ENCODE measurements around the gene MTHFR.
A peak's percentile ranks its signal among the peaks of the same experiment; 100 is the strongest.

The MTHFR gene

DNA sequence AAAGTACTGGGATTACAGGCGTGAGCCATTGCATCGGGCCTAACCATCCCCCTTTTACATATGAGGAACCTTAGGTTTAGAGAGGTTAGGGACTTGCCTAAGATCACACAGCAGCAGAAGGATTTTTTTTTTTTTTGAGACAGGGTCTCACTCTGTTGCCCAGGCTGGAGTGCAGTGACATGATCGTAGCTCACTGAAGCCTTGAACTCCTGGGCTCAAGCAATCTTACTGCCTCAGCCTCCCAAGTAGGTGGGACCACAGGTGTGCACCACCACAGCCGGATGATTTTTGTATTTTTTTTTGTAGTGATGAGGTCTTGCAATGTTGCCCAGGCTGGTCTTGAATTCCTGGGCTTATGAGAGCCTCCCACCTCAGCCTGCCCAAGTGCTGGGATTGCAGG, 46.0 kb downstream of the MTHFR start:
- DNase-seq (ENCODE audit: low spot score) = no peak

DNA sequence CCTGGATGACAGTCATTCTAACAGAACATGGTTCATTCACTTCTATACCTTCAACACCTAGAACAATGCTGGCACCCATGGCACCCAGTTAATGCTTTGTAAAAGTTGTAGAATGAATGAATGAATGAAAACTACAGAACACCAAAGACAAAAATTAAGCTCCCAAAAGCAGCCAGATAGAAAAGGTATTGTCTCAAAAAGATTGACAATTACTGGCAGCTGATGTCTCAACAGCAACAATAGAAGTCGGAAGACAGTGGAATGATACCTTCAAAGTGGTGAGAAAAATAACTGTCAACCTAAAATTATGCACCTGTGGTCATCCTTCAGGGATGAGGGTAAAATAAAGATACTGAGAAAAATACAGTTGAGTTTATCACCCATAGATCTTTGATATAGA, 48.7 kb downstream of the MTHFR start:
- no peak for DNase-seq (ENCODE audit: low spot score)

DNA sequence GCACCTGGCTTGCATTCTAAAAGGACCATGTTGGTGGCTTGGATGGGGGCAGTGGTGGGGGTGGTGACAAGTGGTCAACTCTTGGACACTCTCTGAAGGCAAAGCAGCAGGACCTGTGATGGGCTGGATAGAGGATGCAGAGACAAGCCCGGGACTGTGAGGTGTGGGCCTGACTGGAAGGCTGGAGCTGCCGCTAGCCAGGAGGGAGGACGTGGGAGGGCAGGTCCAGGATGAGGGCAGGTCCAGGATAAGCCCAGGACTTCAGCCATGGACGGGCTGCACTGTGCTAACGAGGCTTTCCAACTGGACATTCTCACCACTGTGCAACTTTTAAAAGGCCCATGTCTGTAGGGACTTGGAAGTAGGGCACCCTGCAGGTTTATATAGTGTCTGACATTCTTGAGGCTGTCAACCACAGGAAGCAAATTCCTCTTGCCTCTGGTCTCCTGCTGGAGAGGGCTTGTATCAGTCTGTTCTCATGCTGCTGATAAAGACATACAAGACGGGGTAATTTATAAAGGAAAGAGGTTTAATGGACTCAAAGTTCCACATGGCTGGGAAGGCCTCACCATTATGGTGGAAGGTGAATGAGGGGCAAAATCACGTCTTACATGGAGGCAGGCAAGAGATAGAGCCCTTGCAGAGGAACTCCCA, 52.1 kb downstream of the MTHFR start:
- DNase-seq (ENCODE audit: low spot score) = no peak

DNA sequence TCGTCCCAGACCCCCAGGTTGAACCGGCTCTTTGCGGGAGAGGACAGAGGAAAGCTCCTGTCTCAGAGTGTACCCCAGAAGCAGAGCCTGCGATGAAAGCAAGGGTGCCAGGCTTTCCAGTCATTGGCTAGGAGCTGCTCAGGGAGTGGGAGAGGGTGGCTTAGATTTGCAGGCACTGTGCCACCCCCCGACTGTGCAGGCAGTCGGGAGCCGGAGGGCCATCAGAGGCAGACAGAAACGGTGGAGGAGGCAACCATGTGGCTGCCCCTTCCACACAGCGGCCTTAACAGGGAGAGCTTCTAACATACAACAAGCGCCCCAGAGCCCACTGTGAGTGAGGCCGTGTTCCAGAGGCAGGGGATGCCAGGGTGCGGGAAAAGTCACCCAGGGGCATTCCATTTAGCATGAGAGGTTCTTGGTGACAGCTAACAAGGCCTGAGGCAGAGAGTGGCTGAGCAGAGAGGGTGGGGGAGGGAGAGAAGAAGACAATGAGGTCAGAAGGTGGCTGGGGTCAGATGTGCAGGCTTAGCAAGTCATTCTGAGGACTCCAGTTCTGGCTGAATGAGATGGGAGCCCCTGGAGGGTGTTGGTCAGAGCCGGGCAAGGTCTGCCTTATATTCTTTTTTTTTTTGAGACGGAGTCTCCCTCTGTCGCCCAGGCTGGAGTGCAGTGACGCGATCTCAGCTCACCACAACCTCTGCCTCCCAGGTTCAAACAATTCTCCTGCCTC, 53.2 kb downstream of the MTHFR start:
- no peak for DNase-seq (ENCODE audit: low spot score)

DNA sequence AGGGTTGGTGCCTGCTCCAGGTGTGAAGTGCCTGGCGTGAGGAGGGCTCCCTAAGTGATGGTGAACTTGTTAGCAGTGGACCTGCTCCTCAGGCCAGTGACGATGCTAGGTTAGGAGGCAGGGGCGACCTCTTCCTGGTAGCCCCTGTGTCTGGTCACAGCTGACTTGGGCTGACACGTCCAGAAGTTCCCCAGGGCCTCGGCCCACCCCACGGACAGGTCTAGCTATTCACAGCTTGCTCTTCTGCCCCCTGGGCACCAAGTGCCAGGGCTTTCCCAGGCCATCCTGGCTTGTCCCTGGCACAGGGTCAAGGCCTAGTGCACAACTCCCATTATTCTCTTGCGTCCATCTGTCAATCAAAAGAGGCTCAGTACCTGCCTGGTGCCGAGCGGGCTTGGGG, 54.7 kb downstream of the MTHFR start:
- no peak for DNase-seq (ENCODE audit: low spot score)

DNA sequence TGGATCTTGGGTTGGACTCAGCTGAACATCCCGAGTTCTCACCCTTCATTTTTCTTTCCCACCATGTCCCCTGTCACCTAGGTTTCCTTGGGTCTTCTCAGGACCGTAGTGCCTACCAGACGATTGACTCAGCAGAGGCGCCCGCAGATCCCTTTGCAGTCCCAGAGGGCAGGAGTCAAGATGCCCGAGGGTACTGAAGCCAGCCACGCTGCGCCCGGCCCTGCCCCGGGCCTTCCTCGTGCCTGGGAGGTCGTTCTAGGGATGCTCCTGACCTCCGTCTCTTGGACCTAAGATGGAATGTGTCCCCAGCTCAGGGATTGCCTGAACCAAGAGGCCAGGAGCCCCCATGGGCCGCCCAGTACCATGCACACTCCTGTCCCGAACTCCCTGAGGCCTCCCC, 55.8 kb downstream of the MTHFR start:
- no peak for DNase-seq (ENCODE audit: low spot score)

DNA sequence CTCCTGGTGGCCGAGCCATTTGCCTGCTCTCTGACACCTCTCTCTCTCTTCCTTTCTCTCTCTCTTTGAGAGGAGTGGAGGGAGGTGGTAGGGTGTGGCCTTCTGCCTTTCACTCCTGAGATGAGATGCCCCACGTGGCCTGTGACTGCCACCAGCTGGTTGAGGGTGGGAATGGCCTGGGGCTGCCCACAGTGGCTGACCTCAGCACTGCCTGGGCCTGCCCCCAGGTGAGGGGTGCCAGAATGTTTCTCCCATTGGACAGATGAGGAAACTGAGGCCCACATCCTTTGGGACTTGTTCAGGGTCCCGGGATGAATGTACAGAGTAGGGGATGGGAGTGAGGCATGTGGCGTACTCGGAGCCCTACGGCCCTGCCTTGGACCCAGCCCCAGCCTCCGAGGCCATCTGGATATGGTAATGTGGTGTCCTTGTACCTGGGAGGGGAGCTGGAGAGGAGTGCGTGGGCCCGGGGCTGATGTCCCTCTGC, 56.5 kb downstream of the MTHFR start:
- DNase-seq (ENCODE audit: low spot score) = peak; percentile 70

DNA sequence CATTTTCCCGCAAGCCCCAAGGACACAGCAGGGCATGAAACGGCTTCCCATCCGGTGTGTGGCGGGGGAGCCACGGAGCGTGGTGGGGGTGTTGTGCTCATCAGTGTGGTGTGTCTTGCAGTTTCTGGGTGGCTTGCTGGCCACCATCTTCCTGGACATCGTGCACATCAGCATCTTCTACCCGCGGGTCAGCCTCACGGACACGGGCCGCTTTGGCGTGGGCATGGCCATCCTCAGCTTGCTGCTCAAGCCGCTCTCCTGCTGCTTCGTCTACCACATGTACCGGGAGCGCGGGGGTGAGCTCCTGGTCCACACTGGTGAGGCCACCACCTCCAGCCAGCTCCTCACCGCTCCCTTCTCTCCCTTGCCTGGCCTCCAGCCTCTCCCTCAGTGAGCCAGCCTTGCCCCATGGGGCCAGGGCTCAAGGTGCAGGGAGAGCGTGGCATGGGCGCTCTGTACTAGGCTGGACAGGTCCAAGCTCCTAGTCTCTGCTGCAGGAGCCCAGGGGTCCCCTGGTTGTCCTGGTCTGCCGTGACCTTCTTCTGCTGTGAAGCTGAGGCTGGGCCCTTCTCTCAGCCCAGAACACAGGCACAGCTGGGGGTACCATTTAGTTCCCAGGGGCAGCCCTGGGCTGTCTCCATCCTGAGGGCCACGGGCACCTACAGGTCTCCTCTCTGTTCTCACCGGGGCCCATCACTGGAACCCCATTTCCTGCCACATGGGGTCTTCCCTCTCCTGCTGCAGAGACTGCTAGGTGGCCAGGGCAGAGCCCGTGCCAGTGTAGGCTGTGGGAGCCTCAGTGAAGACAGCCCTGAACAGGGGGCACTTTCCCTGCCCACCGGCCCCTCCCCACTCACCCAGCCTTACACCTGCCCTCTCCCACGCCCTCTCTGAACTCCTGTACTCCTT, 57.2 kb downstream of the MTHFR start:
- no peak for DNase-seq (ENCODE audit: low spot score)

DNA sequence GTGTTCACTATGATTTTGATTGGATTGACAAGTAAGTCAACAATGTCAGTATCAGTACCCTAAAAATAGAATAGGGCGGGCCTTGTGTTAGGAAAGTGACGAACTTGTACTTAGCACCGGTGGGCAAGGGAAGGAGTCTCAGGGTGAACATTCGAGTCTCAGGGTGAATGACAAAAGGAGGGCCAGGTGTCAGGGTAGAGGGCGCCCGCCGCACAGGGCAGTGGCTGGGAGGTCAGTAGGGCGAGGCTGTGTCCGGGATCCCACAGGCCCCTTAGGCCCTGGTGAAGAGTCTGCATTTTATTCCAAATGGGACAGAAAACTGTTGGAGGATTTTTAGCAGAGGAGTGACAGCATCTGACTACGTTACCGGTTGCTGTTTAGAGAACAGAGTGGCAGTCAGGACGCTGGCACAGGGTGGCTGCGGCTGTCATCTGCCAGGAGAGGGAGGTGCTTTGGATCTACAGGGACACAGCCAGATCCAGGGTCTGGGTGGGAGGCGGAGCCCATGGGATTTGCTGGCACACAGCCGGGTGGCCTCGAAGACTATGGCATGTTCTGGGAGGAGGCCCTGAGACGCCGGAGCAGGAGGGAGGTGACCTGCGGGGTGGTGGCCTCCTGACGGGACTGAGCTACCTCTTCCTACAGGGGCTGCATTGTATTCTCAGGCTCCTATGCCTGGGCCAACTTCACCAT, 58.8 kb downstream of the MTHFR start:
- no peak for DNase-seq (ENCODE audit: low spot score)

DNA sequence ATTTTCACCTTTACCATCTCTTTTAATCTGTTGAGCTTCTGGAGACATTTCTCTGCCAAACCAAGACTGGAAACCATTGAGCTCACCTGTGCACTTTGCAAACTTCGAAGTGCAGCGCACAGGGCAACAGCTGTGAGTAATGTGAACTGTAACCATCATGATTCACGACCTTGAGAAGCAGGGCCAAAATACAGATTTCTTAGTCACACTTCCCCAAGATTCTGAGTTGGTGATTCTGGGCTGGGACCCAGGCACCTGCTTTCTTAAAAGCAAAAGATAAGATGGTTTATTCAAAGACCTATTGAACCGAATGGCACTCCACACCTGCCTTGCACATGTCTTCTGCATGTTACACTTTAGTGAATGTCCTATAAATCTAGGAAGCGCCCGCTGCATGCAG, 59.7 kb downstream of the MTHFR start:
- DNase-seq (ENCODE audit: low spot score) = no peak

DNA sequence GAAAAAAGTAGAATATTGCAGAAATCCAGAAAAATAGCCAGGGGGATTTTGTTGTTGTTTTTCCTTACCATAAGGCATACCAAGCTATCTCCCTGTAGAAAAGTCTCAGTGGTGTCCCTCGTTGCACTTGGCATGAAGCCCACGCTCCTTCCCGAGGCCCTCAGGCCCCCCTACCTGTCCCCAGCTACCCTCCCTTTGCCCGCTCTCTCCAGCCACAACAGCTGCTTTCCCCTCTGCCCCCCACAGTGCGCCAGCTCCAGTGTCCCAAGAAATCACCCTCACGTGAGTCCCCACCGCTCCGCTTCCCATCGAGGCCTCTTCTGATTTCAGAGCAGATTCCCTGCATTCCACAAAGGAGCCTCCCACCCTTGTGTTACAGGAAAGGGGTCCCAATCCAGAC, 61.5 kb downstream of the MTHFR start:
- DNase-seq (ENCODE audit: low spot score) = no peak

DNA sequence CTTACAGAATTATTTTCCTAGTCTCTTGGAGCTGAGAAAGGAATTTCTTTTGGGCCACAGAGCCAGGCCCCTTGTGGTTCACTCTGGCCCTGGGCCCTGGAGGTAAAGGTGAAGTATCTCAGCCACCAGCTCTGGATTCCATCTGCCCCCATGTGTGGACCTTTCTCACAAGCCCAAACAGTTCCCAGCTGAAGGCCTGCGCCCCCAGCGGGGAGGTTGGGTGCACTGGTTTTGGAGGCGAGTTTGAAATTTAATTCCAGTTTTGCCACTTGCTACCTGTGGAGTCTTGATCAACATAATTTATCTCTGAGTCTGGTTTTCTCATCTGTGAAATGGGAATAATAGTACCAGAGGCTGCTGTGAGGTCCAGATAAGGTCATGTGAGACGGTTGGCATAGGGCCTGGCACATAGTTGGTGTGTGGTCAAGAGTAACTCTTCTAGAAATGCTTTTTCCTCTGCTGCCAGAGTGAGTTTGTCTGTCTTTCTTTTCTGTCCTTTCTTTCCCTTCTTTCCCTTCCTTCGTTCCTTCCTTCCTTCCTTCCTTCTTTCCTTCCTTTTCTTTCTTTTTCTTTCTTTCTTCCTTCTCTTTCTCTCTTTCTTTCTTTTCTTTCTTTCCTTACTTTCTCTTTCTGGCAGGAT, 63.7 kb downstream of the MTHFR start:
- no peak for DNase-seq (ENCODE audit: low spot score)

DNA sequence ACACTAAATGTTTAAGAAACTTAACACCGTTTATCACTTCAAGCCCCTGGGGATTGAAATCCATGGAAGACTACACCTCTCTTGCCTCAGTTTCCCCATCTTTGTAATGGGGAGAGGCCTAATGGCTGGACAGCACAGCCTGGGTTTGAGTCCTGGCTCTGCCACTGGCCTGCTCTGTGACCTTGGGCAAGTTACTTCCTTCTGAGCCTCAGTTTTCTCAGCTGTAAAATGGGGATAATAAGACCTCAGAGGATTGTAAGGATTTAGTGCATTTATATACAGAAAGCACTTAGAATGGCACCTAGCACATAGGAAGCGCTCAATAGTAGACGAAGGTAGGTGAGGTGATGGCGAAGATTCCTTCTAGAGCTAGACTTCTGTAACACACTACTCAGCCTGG, 64.3 kb downstream of the MTHFR start:
- DNase-seq (ENCODE audit: low spot score) = no peak

DNA sequence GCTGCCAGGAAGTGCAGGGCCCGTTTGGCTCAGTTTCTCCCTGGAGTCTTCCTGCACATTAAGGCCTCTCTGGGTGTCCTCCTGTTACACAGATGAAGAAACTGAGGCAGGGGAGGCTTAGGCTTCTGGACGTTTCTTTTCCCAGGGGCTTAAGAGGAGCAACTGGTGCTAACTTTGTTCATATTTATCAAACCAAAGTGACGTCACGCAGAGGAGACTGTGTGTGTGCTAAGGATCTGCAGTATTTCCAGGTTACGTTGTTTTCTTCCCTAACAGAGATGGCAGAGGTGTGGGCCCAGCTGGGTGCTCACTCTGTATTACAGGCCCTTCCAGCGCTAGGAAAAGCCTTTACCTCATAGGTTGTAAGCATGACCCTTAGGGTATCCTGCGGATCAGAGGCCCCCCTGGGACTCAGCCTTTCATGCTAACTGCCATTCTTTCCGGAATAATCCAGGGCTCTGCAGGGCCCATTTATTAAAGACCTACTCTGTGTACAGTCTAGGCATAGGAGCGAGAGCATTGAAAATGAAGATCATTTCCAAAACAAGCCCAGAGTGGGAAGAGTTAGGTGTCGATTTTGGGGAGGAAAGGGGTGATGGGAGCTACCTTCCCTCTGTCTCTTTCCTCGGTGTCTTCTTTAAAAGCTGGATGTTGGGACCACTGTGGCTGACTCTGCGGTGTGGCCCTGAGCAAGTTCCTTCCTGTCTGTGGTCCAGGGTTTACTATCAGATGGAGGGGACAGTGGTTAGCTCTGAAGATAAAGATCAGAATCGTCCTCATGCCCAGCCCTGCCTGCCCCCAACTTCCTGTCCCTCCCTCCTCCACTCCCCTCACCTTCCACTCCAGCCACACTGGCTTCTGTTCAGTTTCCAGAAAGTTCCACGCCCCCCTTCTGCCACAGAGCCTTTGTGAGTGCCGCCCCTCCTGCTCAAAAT, 65.2 kb downstream of the MTHFR start:
- DNase-seq (ENCODE audit: low spot score) = no peak

DNA sequence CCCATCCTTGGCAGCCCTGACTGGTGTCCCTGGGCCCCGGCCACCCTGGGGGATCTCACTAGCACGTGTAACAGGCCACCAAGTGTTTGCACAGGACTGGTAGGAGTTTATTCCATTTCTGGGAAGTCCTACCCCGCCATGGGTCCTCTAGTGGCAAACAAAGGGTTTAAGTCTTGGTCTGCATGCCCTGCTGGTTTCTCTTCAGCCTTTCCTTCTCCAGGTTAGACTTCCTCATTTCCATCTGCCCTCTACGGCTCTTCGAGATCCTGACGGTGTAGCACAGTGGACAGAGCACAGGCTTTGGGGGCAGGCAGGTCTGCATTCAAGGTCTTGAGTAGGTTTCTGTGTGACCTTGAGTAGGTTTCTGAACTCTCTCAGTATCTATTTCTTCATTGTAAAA, 67.0 kb downstream of the MTHFR start:
- no peak for DNase-seq (ENCODE audit: low spot score)

DNA sequence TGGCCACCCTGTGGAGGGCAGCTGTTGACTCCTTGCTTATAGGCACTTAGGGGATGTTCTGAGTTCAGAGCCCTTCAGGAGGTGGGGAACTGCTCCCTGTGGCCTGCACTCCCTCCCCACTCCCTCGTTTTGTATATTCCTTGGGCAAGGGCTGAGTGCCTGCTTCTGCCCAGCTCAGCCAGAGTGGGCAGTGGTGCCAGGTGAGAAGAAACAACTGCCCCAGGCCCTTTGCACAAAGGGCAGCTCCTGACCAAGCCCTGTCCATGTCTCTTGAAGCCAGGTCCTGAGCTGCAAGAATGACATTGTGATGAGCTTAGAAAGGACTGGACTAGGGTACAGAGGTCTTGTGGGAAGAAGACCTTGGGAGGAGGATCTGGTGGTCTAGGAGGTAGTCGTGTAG, 67.7 kb downstream of the MTHFR start:
- DNase-seq (ENCODE audit: low spot score) = no peak

DNA sequence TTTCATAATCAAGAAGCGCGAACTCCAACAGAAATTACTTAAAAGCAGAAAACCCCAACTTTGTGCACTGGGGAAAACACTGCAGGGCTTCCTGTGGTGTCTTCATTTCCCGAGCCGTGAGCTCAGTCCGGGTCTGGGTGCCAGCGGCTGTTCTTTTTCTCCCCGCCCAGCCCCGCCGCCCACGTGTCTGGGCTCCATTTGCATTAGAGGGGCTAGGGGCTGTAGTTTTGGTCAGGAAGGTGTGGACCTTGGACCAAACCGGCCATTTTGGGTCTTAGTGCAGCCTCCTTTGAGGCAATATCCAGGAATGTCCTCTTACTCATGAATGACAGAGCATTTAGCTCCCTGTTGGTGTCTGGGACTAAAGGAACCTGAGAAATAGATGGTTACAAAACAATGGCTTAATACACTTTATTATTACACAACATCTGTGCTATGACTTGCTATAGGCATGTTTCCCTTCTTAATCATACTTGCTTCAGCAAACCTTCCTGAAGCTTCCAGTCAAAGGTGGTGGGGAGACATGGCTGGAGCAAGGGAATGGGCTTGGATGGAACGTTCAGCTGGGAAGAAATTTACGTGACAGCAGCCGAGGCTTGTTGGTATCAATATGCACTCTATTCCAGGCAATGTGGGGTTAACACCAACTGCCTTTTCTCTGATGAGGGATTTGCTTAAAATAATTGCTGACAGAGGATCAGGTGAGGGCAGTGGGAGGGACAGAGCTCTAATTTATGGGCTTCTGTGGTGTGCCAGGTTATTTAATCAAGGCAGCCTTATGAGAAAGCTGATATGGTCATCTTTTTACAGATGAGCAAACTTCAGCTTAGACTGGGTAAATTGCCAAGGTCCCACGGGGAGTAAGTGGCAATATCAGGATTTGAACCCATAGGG, 68.8 kb downstream of the MTHFR start:
- DNase-seq (ENCODE audit: low spot score) = peak; percentile 72

DNA sequence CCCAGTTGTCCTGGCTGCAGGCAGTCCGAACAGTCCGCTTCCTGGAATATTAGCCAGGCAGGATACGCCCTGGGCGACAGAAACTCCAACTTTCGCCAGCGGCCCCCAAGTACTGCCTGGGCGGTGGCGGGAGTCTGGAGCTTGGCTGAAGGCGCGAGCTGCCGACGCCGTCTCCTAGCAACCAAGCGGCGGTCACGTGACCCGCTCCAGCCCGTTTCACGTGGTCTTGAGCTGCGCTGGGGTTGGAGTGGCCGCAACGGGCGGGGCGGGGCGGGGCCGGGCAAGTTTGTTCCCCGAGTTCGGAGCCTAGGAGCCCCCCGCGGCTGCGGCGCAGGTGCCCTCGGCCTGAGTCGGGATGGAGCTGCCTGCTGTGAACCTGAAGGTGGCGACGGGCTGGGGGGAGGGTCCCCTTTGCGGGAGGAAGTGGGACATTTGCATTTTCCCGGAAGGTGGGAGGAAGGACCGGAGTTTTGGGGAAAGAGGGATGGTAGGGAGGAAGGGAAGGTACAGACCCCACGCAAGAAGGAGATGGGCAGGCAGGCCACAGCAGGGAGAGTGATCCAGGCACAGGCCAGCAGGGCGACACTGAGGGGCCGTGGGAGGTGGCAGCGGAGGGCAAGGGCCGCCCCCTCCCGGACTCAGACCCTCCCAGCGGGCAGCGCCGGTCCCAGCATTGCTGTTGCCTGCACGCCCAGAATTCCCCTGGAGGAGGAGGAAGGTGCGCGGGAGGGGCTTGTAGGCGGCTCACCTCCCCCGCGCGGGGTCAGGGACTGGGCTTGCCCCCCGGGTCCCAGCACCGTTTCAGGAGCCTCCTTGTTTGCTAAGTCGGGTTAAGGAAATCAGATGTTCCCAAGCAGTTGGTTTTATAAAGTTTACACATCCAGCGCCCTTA, 69.7 kb downstream of the MTHFR start, which contains the start of gene AGTRAP:
TSS of gene AGTRAP (plus strand) at position 283 of the 892 bp plus-strand sequence. CDS start at position 356, 73 bp downstream.
- peak; percentile 94 for DNase-seq (ENCODE audit: low spot score)

Data from AG08395 (cell line).